Sigmoid colon (tissue), 3 donors: ENCODE results near the gene LARP6.

Source experiments
- POLR2A ChIP-seq, 2 donors: fragments of 450-650 bp; IDR thresholded peaks; one replicate each; pipeline ENCODE4 v1.6.1; 2016; ENCODE audit warnings: antibody characterized with exemption in 2 of 2, mild to moderate bottlenecking in 2 of 2, moderate library complexity in 2 of 2
- TF ChIP-seq, protein P1 (sequence below), 4 experiments: fragments of 450-650 bp in 3 of 4; fragments of 200-600 bp in 1 of 4; IDR thresholded peaks; one replicate each; pipeline ENCODE4 v1.5.1; 2016 to 2019; ENCODE audit warnings: antibody characterized with exemption in 4 of 4, mild to moderate bottlenecking in 3 of 4, moderate library complexity in 2 of 4

DNA sequence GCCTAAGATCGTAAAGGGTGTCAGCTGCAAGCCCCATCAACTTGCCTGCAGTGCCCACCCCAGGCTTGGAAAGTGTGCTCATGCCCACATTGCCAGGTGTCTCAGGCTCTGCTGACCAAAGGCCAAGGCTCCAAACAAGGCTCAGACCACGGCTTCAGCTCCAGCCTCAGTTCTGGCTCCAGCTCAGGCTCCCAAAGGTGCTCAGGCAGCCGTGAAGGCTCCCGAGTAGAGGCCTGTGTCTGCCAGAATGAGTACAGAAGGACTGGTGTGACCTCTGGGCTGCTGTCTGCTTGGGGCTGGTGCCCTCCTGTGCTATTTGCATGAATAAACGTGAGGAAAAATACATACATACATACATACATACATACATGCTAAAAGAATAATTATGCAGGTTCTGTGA lies 62.7 kb downstream of the LARP6 start:
- TF ChIP-seq, protein P1, sequence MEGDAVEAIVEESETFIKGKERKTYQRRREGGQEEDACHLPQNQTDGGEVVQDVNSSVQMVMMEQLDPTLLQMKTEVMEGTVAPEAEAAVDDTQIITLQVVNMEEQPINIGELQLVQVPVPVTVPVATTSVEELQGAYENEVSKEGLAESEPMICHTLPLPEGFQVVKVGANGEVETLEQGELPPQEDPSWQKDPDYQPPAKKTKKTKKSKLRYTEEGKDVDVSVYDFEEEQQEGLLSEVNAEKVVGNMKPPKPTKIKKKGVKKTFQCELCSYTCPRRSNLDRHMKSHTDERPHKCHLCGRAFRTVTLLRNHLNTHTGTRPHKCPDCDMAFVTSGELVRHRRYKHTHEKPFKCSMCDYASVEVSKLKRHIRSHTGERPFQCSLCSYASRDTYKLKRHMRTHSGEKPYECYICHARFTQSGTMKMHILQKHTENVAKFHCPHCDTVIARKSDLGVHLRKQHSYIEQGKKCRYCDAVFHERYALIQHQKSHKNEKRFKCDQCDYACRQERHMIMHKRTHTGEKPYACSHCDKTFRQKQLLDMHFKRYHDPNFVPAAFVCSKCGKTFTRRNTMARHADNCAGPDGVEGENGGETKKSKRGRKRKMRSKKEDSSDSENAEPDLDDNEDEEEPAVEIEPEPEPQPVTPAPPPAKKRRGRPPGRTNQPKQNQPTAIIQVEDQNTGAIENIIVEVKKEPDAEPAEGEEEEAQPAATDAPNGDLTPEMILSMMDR (IDR thresholded peaks at IDR 0.05) = no peak
- no peak for TF ChIP-seq POLR2A (IDR thresholded peaks at IDR 0.05)
